ENCODE measurements around the gene ERICH6. TPM values are rescaled to one million over a fixed set of nuclear protein-coding genes. Genes with fewer than 3 reads are reported as not detected.
"Not testable (repeated sequence)": the region's sequence is repeated elsewhere in the genome, so short reads cannot be mapped to it uniquely, and the experiment has no call there.

Gene ERICH6
- total RNA-seq, 2 experiments from 2014 or later, result not detected

DNA sequence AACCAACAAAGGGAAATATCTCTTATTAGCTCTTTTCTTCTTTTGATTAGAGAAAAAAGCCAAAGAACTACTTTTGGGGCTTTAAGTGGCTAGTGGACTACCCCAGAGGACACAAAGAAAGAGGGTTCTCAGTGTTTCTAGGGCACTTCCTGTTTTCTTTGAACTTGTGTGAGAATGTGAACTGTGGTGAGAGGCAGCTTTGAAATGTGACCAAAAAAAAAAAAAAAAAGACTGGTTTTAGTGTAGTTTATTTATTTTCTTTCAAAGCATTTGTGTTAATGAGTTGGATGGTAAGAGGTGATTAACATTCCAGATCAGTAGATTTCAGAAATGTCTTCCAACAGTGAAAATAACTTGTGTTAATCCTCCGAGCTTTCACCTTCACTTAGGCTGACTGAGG lies 68.2 kb downstream of the ERICH6 start:
- ChIA-PET CTCF (interaction anchor here (0.6 kb wide), 1 partner anchor 30 kb away, joined by 4 read pairs; no protein-coding TSS in a partner anchor), POLR2A (interaction anchor here (0.6 kb wide), 3 partner anchors 8 to 72 kb away, joined by 3 to 5 read pairs (median 5); no protein-coding TSS in a partner anchor)

DNA sequence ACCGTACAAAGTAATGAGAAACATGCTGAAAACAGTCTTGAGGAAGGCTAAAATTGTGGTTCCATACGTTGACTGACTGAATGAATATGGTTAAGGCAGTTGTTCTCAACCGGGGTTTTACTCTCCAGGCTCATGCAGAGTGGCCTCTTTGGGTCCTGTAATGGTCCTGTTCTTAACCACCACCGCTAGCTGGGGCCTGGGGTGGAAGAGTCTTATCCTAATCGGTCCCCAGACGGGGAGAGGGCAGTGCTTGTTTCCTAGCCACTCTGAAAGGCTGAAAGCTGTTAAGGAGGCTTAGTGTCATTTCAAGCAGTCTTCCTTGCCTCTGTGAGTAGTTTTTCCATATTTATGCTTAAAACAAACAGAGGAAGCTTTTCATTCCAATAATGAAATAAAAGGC lies 68.6 kb downstream of the ERICH6 start:
- CTCF ChIA-PET, result no interaction called here

GRCh38 chr3:150631515-150632221 lies 72.1 kb downstream of the ERICH6 start:
- ChIA-PET POLR2A (no interaction called here), CTCF (no interaction called here)

More for the DNA sequence above, 68.6 kb downstream of the ERICH6 start:
- POLR2A ChIA-PET, result interaction anchor here (0.6 kb wide), 3 partner anchors 8 to 72 kb away, joined by 3 to 5 read pairs (median 5); no protein-coding TSS in a partner anchor

- POLR2A ChIA-PET, result interaction anchor here (0.6 kb wide), 1 partner anchor 8 kb away, joined by 5 read pairs; no protein-coding TSS in a partner anchor
These were observed 76.2 kb downstream of the ERICH6 start for GRCh38 chr3:150627557-150627956.

GRCh38 chr3:150626148-150626930 lies 77.4 kb downstream of the ERICH6 start:
- CTCF ChIA-PET, result no interaction called here

More at GRCh38 chr3:150627557-150627956, 76.2 kb downstream of the ERICH6 start:
- CTCF ChIA-PET, result no interaction called here

DNA sequence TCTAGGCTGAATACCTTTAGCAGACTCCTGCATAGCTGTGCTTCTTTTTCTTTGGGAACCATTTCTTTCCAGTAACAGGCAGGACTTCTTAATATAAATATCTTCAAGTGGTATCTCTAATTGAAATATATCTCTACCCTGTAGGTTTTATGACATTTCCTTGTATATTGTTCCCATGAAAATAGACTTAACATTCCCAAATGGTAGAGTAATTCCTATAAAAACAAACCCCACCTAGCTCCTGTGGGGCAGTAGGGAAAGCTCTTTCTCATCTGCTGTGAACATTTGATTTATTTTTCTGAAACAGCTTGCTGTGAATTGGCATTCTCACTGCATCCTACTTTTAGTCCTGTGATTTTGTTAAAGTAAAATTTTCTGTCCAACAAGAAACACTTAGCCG lies 79.8 kb downstream of the ERICH6 start:
- CTCF ChIA-PET, result no interaction called here
- POLR2A ChIA-PET, result no interaction called here

More at GRCh38 chr3:150626148-150626930, 77.4 kb downstream of the ERICH6 start:
- POLR2A ChIA-PET, result no interaction called here

- POLR2A ChIA-PET, CTCF ChIA-PET: not testable (repeated sequence)
These were observed 80.8 kb downstream of the ERICH6 start for GRCh38 chr3:150622955-150623354.

GRCh38 chr3:150620002-150620689 lies 83.6 kb downstream of the ERICH6 start:
- POLR2A ChIA-PET, result no interaction called here
- CTCF ChIA-PET, result no interaction called here

DNA sequence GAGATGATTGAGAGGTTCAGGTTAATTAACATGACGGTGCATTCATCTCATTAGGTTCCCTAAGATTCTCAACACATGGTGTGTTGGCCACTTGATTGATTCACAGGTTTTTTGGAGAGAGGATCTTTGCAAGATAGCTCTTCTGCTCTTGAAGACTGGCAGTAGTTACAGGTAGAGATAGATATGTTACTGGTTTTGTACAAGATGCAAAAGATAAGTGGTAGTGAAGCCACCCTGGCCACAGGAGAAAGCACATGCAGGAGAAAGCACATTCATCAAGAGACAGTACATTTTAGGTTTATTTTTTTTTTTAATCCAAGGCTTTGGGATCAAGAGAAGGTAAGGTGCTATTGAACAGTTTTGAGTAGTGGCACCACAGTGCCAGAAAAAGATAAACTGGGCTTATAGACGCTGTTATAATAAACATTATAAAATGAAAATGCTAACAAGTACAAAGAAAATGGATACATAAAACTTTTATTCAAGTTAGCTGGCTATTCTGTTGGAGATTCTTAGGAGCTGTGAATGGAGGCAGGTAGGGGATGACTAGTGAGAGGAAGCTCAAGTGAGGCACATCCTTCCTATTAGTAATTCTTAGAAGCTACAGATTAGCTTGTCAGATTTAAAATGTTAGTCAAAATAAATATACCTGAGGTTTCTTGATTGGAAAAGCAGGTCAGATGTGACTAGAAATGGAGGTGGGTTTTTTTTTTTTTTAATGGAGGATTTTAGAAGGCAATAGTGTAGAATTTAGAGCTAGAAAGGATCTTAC lies 89.8 kb downstream of the ERICH6 start:
- ChIA-PET POLR2A (interaction anchor here (1.1 kb wide), 1 partner anchor 11 kb away, joined by 6 read pairs; the partner anchor contains the start of gene SELENOT), CTCF (interaction anchor here (0.7 kb wide), 2 partner anchors 15 to 88 kb away, joined by 3 read pairs; no protein-coding TSS in a partner anchor)

DNA sequence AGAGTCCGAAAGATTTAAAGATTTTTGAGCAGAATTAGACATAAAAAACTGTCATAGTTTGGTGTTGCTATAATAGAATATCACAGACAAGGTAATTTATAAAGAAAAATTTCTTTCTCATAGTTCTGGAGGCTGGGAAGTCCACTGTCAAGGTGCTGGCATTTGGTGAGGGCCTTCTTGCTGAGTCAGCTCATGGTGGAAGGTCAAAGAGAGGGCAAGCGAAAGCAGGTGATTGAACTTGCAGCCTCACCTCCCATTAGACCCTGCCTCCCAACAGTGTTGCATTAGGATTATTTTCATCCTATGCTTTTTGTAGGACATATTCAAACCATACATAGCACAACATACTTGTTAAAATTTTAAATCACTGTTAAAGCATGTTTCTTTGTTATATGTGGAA lies 90.7 kb downstream of the ERICH6 start:
- CTCF ChIA-PET, result no interaction called here
- POLR2A ChIA-PET, result interaction anchor here (0.6 to 1.1 kb wide), 3 partner anchors 10 to 205 kb away, joined by 3 to 4 read pairs (median 3); partner anchors contain the start of genes SELENOT, SIAH2 and TSC22D2

DNA sequence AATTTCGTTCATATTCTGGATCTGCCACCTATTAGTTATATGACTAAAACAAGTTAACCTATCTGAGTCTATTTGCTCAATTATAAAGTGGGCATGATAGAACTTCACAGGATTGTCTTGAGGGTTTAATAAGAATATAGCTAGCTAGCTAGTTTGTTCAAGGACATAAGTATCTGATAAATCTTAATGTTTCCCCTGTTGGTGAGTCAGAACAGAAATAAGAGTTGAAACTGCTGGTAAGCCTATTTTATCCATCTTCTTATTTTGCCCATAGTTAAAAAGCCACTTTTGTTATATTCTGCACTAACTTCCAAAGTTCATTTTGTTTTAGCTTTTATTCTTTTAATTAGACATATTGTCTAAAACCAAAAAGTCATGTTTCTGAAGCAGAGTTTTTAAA lies 91.2 kb downstream of the ERICH6 start:
- CTCF ChIA-PET, result no interaction called here
- POLR2A ChIA-PET, result interaction anchor here (0.6 to 1.1 kb wide), 5 partner anchors 9 to 205 kb away, joined by 3 to 10 read pairs (median 3); partner anchors contain the start of genes ERICH6, SELENOT, SIAH2 and TSC22D2

GRCh38 chr3:150611666-150612065 lies 92.1 kb downstream of the ERICH6 start:
- ChIA-PET CTCF (no interaction called here), POLR2A (no interaction called here)

DNA sequence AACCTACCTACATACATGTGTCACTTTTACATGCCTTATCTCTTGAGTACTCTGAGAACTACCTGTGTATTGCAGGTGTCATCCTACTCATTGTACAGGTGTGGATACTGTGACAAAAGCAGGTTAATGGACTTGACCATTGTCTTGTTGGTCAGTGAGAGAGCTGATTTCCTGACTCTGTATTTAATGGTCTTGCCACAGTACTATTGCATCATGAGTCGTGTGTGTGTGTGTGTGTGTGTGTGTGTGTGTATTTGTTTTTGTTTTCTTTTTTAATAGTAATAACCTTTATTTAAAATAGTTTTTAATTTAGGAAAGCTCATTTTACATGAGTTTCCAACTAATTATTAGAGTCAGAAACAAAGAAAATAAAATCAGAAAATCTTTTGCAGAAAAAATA lies 92.9 kb downstream of the ERICH6 start:
- ChIA-PET POLR2A (no interaction called here), CTCF (no interaction called here)

DNA sequence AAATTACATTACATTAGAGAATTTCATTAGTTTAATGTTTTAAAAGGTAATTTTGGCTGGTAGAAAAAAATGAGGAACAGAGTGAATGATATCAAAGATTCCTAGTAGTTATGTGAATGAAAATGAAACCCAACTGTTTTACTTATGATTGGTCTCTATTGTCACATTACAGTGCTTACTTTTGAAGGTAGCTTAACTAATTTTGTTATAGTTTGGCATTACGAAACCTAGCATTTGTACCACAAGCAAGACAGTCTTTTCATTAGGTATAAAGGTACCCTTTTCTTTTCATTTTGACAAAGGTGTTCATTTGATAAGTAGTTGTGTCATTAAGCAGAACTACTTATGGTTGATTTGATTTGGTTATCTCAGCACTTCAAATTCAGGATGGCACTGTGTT lies 93.7 kb downstream of the ERICH6 start:
- POLR2A ChIA-PET, result no interaction called here
- CTCF ChIA-PET, result no interaction called here

Other genes with a start within 250 kb of the ERICH6 start
- gene SERP1, start 157.4 kb downstream of the ERICH6 start, total RNA-seq, result 100 to 1,000 TPM; 129 to 133 TPM
- 100 to 1,000 TPM; 130 to 137 TPM for gene EIF2A, start 157.1 kb downstream of the ERICH6 start, total RNA-seq
- gene SELENOT, start 100.6 kb downstream of the ERICH6 start, total RNA-seq, result 100 to 1,000 TPM; 136 to 138 TPM
- 100 to 1,000 TPM; 107 to 109 TPM for gene SIAH2, start 59.2 kb upstream of the ERICH6 start, total RNA-seq
- not detected for gene MINDY4B, start 201.5 kb upstream of the ERICH6 start, total RNA-seq

Measured in activated CD8-positive, alpha-beta memory T cell treated with anti-CD3 and anti-CD28 coated beads for 36 hours (primary cell).